GM18511 (cell line): ENCODE measurements around the gene FBN1.

Experiments
- ATAC-seq: cut with Tn5 transposase; IDR thresholded peaks from one replicate; pipeline ENCODE4 v1.9.1; 2021; ENCODE audit warnings: mild to moderate bottlenecking, moderate library complexity; ENCODE audit not compliant: unreplicated experiment

Gene FBN1

GRCh38 chr15:48645558-48646330 lies at the start of gene FBN1:
Gene FBN1, minus strand, starts transcription at chr15:48645709. Its CDS starts 940 bp downstream, at chr15:48644769.
- ATAC-seq = peak; percentile 77

DNA sequence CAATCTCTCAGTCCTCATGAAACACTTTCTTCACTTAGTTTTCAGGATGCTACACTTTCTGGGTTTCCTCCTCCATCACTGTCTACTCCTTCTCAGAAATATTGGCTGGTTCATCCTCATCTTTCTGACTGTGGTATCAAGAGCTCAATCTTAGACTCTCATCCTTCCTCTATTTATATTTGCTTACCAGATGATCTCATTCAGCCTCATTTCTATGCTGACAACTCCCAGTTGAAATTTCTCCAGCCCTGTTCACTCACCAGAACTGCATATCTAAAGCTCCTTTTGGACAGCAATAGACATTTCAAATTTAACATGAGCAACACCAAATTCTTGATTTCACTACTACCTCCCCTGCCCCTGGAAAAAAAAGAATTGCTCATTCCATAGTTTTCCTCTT lies 48.0 kb upstream of the FBN1 start:
- ATAC-seq = no peak

DNA sequence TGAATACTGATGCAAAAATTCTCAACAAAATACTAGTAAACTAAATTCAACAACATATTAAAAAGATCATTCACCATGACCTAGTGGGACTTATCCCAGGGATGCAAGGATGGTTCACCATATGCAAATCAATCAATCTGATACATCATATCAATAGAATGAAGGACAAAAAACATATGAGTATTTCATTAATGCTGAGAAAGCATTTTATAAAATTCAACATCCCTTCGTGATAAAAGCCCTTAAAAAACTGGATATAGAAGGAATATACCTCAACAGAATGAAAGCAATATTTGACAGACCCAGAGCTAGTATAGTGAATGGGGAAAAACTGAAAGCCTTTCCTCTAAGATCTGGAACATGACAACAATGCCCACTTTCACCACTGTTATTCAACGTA lies 43.0 kb upstream of the FBN1 start:
- no peak for ATAC-seq

DNA sequence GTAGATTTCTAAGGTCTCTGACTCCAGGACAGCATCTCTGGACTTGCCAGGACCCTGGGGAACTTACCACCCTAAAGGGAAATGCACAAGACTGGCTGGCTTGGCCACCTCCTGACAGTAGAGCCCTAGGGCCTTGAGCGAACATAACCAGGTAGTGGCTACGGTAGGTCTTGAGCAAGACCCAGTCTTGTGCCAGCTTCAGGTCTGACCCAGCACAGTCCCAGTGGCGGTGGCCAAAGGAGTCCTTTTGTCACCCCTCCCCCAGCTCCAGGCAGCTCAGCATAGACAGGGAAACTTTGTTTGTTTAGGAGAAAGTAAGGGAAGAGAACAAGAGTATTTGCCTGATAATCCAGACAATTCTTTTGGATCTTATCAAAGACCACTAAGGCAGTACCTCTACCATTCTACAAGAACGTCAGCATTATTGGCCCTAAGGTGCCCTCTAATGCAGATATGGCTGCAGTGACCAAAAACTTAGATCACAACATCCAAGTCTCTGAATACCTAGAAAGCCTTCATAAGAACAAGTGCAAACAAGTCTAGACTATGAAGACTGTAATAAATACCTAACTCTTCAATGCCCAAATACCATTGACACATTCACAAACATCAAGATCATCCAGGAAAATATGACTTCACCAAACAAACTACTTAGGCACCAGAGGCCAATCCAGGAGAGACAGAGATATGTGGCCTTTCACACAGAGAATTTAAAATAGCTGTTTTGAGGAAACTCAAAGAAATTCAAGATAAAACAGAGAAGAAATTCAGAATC lies 38.7 kb upstream of the FBN1 start:
- no peak for ATAC-seq

DNA sequence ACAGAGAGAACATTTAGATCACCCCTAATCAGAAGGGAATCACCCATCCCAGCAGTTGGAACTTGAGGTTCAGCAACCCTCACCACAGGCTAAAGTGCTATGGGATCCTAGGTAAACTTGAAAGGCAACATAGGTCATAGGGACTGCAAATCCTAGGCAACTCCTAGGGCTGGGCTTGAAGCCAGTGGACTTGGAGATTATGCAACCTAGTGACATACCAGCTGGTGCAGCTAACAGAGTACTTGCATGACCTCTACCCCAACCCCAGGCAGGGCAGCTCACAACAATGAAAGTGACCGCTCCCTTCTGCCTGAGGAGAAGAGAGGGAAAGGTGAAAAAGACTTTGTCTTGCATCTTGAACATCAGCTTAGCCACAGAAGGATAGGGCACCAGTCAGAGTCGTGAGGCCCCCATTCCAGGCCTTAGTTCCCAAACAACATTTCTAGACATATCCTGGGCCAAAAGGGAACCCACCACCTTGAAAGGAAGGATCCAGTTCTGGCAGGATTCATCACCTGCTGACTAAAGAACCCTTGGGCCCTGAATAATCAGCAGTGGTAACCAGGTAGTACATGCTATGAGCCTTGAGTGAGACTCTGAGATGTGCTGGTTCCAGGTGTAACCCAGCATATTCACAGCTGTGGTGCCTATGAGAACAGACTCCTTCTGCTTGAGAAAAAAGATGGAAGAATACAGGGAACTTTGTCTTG lies 37.6 kb upstream of the FBN1 start:
- ATAC-seq = no peak

DNA sequence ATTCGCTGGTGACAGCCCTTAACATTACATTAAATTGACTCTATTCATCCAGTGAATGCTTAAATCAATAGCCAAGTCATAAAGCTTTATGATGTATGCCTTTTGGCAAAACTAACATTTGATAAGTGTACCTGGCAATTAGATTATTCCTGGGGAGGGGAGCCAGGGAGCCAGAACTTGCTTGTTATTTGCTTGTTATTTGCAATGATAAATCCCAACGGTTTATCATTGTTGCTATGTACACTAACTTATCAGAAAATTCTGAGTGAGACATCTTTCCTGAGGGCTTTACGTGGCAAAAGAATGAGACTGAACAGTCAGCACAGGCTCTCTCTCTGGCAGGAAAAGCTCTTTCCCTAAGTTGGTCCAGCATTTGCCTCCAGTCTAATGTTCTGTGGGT lies 35.8 kb upstream of the FBN1 start:
- no peak for ATAC-seq

DNA sequence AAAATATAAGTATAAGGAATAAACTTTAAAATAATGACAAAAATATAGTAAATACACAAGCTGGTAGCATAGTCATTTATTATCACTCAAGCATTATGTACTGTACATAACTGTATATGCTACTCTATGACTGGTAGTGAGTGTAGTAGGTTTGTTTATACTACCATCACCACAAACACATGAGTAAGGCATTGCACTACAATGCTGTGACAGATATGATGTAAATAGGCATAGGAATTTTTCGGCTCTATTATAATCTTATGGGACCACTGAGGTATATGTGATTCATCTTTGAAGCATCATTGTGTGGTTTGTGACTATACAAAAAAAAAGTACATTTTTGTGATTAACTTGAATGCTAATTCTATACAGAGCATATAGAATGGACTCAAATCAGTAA lies 35.3 kb upstream of the FBN1 start:
- no peak for ATAC-seq

GRCh38 chr15:48679952-48680351 lies 34.4 kb upstream of the FBN1 start:
- ATAC-seq = no peak

- no peak for ATAC-seq
Measured at GRCh38 chr15:48678851-48679250, 33.3 kb upstream of the FBN1 start.

GRCh38 chr15:48677821-48678220 lies 32.3 kb upstream of the FBN1 start:
- ATAC-seq = no peak

GRCh38 chr15:48675436-48675835 lies 29.9 kb upstream of the FBN1 start:
- no peak for ATAC-seq

DNA sequence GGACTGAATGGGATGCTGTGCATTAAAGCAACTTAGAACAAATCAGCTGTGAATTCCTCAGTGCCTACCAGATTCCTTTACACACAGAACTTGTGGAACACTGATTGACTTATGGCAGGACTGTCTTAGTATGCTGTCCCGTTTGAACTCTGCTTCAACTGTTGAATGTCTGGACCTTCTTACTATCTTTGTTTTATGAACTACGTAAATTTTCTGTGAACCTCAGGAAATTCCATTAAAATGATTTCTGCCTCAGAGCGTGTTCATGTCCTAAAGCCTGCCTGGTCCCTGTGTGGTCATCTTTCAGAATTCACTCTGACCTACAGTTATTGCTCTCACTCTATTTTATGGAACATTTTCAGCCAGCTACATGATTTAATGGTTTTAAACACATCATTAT lies 29.4 kb upstream of the FBN1 start:
- ATAC-seq = no peak

DNA sequence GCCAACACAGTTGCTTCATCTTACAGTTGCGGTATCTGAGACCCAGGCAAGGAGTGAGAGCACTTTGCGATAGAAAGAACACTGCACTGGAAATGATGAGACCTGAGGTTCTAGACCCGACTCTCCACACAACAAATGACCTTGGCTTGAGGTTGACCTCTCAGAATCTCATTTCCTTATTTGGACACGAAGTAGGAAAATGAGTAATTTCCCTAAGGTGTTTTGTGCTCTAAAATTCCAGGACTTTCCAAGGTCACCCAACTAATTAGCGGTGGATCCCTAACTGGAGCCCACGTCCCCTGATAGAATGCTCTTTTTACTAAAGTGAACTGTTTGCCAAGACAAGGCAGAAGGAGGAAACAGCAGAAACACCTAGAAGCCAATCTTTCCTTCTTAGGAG lies 26.7 kb upstream of the FBN1 start:
- no peak for ATAC-seq

DNA sequence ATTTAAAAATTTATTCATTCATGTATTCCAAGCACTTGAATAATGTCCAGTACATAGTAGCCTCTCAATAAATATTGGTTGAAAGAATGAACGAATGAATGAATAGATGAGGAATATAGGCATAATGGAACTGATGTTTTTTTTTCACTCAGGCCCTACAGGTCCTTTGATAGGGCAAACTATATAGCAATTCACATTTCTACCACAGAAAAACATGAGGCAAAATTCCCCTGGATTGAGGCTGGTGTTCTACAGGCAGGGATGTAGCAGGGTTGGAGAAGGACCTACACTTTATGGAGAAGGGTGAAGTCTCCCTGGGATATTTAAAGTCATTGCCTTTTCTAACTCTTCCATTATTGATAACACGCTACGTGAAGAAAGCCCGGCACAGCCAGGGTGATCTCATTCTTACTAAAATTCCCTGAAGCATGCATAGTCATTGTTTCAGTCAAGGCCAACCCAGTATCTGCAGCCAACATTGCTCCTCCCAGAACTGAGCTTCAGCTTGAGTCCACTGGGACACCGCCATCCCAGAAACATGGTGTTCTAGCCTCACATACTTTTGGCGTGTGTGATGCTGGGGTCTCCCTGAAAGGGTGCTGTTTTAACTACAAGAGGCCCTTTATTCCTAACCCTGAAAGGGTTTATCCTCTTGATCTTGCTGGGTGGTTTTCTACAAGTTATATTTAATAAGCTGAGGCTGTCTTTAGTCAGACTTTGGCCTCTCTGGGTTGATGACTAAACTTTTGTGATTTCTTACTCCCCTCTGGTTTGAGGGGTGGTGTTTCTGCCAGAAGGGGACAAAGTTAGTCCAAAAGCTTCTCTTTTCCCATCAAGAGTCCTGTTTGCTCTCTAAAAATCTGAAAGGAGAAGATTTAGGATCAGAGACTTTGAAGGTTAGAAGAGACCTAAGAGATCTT lies 25.9 kb upstream of the FBN1 start:
- no peak for ATAC-seq

DNA sequence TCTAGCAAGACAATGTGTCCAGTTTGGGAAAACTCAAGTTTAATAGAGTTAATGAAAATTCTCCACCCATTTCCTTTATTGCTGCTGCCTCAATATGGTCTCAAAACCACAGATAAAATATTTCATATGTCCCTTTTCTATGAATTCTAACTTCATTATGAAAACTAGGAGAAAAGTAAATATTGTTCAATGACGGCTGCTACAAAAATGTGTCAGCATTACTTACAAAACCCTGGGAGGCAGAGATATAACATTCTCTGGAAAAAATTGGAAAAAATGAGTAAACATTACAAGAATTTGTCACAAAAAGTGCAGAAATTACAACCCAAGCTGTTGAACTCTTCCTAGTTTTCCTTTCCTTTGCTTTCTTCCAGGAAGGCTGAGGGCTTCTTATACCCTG lies 22.2 kb upstream of the FBN1 start:
- ATAC-seq = no peak

GRCh38 chr15:48664436-48664835 lies 18.9 kb upstream of the FBN1 start:
- no peak for ATAC-seq

DNA sequence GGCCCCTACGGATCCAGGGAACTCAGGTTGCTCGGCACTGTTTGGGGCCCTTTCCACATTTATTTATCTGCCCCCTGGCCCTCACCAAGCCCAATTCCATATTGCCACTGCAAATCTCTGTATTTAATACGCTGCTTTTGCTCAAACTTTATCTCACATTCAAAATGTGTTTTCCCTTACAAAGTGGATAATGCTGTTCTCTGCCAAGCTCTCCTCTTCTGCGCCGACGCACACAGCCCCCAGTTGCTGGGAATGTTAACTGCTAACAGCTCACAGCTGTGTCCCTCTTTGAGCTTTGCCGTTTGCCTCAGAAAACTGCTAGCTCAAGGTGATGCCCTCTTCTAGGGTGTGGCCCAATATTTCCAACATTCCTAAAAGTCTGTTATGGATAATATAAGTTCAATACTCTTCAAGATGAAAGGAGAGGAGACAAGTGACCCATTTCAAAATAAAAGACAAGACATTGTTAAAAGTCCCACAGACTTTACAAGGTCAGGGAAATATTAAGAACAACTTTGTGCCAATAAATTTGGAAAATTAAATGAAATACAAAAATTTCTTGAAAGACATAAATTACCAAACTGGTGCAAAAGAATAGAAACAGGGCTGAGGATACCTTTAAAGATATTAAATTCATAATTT lies 12.6 kb upstream of the FBN1 start:
- no peak for ATAC-seq

- ATAC-seq = no peak
Measured at GRCh38 chr15:48654801-48655200, 9.3 kb upstream of the FBN1 start.

- ATAC-seq = no peak
Measured at GRCh38 chr15:48653913-48654670, 8.6 kb upstream of the FBN1 start.

DNA sequence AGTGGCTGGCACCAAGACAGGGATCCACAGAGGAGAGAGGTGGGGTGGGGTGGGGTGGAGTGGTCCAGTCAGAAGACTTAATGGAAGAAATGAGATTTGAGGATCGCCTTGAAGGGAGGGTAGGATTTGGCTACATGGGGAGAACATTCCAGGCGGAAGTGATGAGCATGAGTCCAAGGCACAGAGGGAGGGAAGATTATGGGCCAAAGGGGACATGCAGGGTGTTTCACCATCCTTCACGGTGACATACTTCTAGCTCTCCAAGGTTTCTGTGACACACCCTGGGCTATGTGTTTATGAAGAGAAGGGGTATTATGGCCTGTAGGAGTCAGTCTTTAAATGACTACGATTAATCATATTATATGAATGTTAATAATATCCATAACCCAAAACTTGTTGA lies 7.7 kb upstream of the FBN1 start:
- ATAC-seq = no peak
